Uterus (tissue), 2 donors: ENCODE measurements around the gene CDS2.

ENCODE experiments used
- CTCF ChIP-seq, 4 experiments: fragments of 200-600 bp in 2 of 4; fragments of 450-650 bp in 2 of 4; sonication (generic) in 2 of 4; IDR thresholded peaks; one replicate each; pipeline ENCODE4 v1.5.1; 2016 to 2019; ENCODE audit warnings: antibody characterized with exemption in 4 of 4, mild to moderate bottlenecking in 2 of 4, moderate library complexity in 1 of 4
- POLR2A ChIP-seq, 2 donors: fragments of 450-650 bp; IDR thresholded peaks; one replicate each; pipeline ENCODE4 v1.6.1; 2016; ENCODE audit warnings: antibody characterized with exemption in 2 of 2, mild to moderate bottlenecking in 1 of 2, moderate library complexity in 1 of 2

GRCh38 chr20:5214826-5215225, 88.0 kb downstream of the CDS2 start:
- TF ChIP-seq POLR2A (IDR thresholded peaks at IDR 0.05) (no peak), CTCF (IDR thresholded peaks at IDR 0.05) (no peak)
